Medulla oblongata (tissue), 1 donor: Measurements from ENCODE around the gene TMEM236.

Experiments
- DNase-seq: peaks from one replicate; pipeline ENCODE4 v3.0.0-alpha.2; 2015; ENCODE audit errors: extremely low spot score

Gene TMEM236

DNA sequence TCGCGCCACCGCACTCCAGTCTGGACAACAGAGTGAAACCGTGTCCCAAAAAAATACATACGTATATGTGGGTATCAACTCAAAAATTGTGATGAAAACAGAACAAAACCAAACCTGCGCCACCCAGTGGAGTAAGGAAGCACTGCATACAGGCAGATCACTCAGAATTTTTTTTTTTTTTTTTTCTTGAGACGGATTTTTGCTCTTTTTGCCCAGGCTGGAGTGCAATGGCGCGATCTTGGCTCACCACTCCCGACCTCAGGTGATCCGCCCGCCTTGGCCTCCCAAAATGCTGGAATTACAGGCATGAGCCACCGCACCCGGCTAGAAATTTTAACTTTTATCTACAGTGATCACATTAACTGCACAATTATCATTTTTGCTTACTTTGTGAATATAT lies 9.1 kb upstream of the TMEM236 start:
- DNase-seq = peak; percentile 49

DNA sequence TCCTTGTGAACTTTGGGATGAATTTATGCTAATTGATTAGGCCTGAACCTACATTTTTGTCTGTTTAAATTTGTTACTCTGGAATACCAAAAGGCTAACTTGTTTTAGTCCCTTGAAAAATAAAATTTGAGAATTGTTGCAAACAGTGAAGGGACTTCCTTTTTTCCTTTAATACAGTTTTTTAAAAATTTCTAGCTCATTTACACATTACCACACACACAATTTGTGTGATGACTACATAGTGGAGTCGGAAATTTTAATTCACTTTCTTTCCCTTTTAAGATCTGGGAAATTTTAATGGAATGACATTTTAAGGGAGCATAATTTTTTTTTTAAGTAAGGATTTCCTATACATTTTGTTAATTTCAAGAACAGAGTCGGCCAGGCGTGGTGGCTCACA lies 8.6 kb upstream of the TMEM236 start:
- no peak for DNase-seq

DNA sequence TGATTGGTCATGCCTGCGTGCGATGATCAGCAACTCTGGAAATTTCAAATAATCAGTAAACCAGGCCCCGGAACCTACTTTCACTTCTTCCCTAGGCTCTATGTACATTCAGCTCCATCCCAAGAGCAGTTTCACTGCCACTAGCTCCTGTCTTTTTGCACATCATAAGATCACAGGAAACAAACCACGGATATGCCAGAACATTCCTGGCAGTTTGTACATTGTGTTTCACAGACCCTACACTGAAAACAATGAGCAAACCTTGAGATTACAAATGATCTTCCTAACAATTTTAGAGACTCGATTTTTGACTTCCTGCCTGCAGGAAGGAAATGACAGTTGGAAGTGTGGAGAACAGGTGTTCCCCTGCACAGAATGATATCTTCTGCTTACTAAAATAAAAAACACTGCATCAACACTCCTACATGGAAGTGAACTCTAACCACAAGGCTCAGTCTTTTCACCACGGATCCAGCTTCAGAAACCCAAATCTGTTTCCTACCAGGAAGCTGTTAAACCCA lies 7.6 kb upstream of the TMEM236 start:
- DNase-seq = no peak

DNA sequence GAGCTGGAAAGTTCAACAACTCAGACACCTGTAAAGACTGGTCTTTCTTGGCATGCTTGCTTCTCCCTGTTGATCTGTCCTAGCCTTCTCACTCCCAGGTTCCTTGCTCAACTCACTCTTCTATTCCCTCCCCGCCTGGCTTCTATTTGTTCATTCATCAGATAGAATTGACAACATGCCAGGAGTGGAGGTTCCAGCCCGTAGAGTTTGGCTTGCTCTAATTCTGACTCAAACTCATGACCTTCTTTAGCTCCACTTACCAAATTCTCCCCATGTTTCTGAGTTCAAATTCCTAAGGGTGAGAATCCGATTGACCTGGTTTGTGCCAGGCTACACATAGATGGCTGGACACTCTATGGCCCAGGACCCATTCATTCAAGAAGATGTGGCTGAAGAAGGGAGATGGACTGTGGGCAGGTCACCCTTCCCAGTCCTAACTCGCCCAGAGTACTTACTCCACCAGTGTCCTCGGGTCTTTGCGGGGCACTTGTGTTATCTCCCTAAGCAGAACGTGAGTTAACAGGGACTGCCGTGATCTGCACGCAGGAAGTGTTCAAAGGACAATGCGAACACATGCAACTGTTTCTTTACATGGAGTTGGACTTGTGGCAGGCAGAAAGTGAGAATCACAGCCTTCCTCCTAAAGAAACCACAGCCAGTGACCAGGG lies 4.0 kb upstream of the TMEM236 start:
- no peak for DNase-seq

DNA sequence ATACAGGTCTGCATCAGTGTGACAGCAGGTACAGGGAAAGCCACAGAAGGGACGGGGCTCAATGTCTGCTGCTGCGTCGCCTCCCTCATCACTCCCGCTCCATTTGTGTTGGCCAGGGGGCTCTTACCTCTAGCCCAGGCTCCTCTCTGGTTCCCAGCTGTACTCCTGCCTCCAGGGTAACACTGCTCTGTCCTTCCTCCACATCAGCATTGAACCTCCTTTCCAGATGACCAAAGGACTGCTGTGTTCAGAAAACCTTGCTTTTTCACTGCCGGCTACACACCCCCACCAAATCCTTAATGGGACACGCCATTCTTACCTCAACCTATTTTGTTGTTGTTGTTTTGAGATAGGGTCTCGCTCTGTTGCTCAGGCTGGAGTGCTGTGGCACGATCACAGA lies 2.1 kb upstream of the TMEM236 start:
- DNase-seq = no peak

DNA sequence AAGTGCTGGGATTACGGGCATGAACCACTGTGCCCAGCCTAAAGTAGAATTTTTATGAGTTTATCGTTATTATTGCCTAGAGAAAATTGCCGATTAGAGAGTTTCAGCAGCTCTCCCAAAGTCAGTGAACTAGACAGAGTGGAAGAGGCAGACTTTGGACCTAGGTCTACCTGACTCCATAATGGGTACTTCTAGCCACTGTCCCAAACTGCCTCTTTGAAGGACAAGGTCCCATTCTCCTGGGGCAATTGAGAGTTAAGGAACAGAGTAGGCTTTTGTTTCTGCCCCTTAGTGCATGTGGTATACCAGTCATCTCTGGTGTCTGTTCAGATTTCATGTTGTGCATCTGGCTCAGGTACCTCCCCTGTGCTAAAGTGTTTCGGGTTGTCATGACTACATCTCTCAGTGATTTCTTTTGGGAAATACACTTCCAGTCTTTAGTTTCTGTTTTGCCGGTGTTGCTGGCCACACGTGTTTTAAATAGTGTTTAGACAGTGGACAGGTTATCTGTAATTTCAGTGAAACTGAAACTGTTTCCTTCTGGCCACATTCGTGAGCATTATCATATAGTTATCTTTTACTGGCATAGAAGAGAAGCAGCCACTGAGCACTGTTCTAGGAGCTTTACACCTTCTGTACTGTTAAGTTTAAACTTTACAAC lies 4.7 kb downstream of the TMEM236 start:
- no peak for DNase-seq

DNA sequence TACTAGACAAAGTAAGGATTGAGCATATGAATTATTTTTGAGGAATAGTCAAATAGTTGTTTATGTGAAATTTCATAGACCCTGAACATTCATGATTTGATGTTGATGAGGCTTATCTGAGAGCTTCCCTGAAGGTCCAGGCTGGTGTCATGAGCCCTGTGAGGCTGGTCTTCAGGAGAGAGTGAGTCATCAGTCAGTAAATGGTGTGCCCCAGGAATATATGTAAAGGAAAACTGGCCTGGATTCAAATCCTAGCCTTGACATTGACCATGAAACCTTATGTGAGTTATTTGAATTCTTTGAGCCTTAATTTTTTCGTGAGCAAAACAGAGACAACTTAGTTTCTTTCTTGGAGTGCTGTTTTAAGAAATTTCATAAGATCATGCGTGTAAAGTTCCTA lies 6.2 kb downstream of the TMEM236 start:
- no peak for DNase-seq

DNA sequence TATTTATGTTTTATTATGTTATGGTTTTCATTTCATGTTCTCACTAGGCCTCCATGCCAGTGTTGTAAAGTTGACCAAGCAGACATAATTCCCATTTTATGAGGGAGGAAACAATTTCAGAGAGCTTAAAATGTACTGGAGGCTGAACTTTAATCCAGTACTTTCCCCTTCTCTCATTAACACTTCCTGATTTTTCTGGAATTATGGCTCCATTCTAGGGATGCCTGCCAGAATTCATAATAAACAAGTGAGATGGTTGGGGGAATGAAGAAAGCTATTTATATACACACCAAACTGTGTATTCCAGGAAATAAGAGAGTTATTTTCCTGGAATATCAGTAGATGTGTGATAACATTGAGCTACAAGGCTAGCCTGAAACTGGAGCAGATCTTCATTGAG lies 6.9 kb downstream of the TMEM236 start:
- no peak for DNase-seq

DNA sequence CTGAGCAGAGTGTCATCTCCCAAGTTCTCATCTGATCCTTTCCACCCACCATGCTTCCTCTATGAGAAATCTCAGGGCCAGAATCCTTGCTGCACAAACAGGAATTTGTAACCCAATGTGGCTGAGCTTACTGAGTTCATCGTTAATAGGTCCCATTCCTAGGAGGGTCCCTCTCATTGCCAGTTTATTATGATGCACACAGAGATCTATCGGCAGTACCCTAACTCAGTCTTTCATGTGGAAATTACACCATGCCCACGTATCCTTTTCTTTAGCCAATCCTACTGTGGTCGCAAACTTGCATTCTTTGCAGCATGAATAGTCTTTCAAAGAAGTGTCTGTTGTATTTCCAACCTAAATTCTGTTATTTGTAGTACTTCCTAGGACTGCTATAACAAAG lies 12.1 kb downstream of the TMEM236 start:
- DNase-seq = no peak

DNA sequence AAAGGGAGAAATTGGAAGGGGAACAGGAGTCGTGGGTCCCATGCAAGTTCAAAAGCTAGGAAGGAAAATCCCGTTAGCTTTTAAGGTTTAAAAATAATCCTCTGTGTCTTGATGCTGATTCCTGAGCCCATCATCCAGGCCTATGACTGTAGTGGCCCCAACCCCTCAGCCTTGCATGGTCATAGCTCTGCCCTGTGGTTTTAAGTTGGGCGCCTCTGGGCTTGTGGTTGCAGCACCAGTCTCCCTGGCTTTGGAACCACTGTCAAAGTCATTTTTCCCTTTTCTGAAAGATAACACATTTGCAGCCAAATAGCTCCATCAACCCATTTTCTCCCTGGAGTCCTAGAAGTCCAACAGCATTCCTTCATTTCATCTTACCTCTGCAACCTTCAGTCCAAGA lies 13.6 kb downstream of the TMEM236 start:
- DNase-seq = no peak

DNA sequence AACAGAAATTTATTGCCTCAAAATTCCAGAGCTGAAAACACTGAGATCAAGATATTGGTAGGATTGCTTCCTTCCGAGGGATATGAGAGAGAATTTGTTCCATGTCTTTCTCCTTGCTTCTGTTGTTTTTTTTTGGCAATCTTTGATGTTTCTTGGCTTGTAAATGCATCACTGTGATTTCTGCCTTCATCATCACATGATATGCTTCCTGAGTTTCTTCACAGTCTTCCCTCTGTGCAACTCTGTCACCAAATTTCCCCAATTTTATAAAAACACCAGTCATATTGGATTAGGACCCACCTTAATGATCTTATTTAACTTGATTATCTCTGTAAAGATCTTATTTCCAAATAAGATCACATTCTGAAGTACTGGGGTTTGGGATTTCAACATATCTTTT lies 14.7 kb downstream of the TMEM236 start:
- no peak for DNase-seq

DNA sequence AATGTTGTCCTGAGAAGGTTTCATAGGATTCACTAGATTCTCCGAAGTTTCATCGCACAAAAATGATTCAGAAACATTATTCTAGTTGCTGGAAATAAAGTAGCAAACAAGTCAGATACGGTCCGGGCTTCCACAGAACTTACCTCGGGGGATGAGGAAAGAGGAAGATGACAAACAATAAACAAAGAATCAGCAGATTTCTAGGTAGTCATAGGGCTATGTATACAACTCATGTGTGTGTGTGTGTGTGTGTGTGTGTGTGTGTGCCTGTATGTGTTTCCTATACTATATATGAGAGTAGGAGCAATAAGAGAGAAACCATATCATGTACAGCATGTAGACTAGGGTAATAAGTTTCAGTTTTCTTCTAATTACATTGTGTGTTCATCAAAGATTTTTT lies 16.5 kb downstream of the TMEM236 start:
- no peak for DNase-seq

DNA sequence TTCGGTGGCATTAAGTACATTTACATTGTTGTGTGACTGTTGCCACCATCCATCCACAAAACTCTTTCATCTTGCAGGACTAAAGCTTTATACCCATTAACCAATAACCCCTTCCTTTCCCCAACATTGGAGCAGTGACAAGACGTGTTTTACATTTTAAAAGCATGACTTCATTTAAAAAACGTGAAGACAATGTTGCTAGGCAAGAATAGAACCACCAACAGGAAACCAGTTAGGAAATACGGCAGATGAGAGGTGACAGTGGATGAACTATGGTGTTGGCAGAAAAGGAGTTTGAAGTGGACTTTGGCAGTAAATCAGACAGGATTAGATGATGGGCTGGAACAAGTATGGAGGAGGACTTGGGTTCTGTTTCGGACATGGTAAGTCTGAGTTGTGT lies 17.0 kb downstream of the TMEM236 start:
- no peak for DNase-seq

DNA sequence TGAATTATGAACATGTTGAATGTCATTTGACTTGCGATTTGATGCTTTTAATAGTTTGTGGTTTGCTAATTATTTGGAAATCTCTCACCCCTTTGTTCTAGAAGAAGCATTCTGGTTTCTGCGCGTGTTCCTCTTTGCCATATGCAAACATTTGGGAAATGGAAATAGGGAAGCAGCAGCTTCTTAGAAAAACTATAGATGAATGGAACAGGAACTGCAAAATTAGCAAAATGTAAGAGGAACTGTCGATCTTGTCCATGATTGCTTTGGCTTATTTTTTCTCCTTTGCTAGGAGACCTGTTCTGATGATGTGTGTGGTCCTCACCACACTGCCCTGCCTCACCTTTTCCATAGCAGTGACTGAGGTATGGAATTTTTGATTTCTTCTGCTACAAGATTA lies 19.0 kb downstream of the TMEM236 start:
- peak; percentile 50 for DNase-seq

DNA sequence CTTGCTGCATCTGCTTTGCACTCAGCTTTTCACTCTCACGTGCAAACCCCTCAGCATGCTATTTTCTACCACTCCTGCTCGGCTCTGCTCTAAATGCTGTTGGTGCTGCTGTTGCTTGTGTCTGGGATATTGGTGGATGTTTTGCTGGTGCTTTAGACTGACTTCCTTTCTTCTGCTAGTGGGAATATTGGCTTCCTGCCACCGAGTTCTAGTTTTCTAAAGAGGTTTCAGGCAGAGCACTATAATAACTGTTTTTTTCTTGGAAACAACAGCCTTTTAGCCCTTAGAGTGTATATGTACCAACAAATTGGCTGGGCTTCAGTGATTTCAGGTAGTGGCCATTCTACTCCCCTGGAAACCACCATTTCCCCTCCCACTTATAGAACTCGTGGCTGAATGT lies 27.8 kb downstream of the TMEM236 start:
- no peak for DNase-seq

DNA sequence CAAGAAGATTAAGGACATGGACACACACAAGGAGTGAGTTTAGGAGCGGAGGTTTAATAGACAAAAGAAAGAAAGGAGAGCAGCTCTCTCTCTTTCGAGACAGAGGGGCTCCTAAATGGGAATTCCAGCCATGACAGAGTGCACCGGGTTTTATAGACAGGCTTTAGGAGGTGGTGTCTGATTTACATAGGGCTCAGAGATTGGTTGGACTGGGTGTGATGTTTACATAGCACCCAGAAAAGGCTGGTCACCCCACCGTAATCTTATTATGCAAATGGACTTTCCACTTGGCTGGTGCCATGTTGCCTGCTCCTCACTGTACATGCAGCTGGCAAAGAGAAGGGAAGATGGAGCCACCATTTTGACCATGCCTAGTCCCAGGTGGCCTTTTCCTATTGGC lies 28.7 kb downstream of the TMEM236 start:
- no peak for DNase-seq

DNA sequence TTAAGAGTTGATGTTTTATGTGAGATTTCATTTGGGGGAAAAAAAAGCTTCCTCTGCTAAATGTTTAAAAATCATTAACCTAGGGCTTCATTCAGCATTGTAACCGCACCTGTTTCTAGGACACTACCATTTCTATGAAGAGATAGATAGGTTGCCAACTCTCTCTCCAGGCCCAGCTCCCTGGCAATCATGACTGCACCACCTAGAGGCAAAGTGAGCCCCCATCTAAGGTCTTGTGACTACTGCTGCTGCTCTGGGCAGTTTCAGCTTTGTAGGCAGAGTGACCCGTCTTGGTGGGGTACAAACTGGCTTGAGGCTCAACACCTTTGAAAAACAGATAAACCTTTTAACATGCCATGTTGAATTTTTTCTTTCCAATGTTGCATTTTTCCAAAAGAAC lies 29.9 kb downstream of the TMEM236 start:
- no peak for DNase-seq

DNA sequence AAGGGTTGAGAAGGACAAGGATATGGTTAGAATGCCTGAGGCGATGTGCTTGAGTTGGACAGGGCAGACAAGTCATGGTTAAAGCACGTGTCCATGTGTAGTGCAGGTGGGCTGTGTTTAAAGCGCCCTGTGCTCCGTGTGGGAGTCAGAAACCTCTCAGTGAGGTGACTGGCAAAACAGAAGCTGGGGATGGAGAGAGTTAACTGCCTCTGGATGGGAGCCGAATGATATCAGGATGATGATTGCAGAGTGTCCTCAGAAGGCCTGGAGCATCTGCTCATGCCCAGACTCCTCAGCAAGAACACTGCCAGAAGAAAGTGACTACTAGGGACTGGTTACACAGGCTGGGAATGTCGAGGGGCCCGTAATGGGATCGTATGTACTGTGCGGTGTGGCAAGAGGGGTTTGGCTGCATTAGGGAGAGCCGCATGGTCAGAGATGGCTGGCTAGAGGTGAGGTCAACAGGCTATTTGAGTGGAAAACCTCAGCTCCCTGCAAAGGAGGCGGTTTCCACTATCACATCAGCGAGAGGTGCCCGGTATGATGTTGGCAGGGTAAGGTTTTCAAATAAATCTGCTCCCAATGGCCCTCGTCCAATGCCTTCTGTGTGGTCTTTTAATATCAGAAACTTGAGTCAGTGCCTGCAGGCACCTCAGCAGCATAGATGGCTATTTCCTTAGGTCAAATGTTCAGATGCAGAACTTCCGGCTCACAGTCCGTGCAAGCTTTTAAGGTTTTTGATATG lies 31.1 kb downstream of the TMEM236 start:
- DNase-seq = no peak

DNA sequence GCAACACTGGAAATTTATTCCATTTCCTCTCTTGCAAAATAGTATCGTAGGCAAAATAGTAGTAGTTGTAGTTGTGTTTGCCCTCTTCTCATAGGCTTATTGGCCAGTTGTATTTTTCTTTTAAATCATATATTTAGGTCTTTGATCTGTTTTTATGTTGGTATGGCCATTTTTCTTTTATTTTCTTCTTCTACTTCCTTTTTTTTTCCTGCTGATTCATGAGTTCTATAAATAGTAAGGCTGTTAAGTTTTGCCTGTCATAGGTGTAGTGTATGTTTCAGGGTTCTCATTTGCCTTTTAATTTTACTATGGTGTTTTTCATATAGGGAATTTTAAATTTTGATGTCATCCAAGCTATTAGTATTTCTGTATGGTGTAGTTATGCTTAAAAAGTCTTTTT lies 31.8 kb downstream of the TMEM236 start:
- DNase-seq = no peak

DNA sequence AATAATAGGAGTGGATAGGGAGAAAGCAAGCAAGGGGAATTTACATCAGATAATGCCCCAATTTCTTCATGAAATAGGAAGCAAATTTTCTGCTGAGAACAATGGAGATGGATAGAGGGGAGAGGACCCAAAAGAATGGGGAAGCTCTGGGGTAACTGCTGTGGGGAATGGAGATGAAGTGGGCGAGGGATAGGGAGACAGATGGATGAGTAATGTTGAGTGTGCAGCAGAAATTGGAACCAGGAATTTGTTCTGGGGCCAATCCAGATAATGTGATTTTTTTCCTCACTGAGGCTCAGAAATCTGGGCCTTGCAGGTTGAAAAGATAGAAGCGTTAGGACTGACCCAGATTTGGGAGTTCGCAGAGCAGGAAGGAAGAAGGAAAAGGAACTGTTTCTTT lies 32.7 kb downstream of the TMEM236 start:
- no peak for DNase-seq

DNA sequence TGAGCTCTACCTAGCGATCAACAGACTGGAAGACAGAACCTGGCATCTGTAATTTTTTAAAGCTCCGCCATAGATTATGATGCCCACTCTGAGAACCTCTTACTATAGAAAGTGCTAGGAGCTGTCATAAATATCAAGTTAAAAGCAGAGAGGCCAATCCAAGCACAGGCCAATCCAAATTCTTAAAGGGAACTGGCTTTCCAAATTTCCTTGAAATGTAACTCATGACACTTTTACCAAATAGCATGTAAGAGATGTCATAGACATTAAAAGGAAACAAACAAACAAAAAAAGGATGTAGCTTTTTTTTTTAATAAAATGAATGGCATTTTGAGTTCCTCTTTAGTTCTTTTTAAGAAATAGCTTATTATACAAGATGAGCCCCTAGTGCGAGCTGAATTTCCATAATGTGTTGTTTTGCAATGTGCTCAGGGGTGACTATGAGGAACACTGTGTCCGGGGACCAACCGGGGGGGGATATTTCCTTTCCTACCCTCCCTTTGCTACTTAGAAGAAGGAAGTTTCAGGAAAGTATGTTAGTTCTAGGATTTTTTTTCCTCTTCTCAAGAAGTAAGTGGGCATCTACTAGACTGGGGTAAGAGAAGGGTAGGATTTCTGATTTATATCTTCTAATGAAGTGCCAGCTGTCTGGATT lies 33.4 kb downstream of the TMEM236 start:
- DNase-seq = peak; percentile 42
